Measurements from ENCODE around the gene FLCN. TPM values are rescaled to one million over a fixed set of nuclear protein-coding genes. Genes with fewer than 3 reads are reported as not detected.

The FLCN gene
- total and polyA plus RNA-seq, 2 experiments from 2014 or later: 12.1 to 36.6 TPM

DNA sequence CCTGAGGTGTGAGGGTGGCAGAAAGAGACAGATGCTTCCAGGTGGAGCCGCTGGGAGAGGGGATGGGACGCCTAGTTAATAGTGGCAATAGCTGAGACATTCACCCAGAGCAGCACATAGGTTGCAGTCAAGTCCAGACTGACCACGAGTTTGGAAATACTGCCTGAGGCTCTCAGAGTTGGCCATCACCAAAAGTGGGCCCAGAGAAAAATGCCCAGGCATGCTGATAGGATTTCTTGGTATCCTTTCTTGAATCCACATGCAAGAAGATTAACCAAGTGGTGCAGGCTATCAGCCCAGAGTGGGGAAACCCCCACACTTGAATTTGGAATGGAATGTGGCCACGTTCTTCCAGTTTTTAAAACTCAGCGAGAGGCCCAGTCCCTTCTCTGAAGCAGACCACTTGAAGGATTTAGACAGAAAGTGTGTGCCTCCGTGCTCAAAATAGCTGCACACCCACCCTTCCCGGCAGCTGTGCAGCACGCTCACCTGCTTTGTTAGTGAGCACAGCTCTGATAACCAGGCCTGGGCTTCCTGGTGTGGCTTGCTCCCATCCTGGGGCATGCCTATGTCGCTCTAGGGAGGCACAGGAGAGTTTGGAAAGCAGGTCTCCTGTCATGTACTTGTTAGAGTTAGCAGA, 66.5 kb downstream of the FLCN start:
- no peak overlapping the region for H3K4me2 ChIP-seq
- no peaks in the 10 kb centered on the region for H3K27me3 ChIP-seq (ENCODE audit: insufficient read depth)
- no peaks in the 10 kb centered on the region for H3K9me2 ChIP-seq (ENCODE audit: insufficient read depth)
- H3F3A ChIP-seq (replicated peaks; ENCODE audit: low read depth): no peaks in the 10 kb centered on the region
- no peak overlapping the region for H3K4me3 Mint-ChIP-seq
- no peak overlapping the region for H3K4me3 ChIP-seq
- H3K36me3 Mint-ChIP-seq (ENCODE audit: low read depth): peaks cover 29% of the 10 kb centered on the region; the same call in 2 of the 3 replicates
- H2AFZ ChIP-seq: no peak overlapping the region
- no peaks in the 10 kb centered on the region; the same call in 1 of the 2 replicates for H3K36me3 ChIP-seq (ENCODE audit: insufficient read depth)
- no peak for TF ChIP-seq JUNB (IDR thresholded peaks at IDR 0.05; ENCODE audit: unreplicated experiment)
- peaks cover 12% of the 10 kb centered on the region for H3K27me3 Mint-ChIP-seq (ENCODE audit: insufficient read depth, low read depth, poor library complexity)
- no peaks in the 10 kb centered on the region for H3K4me1 ChIP-seq (ENCODE audit: insufficient read depth)
- H3K27ac ChIP-seq (ENCODE audit: low read depth): no peak overlapping the region
- ATAC-seq: no peak
- no peak for DNase-seq (ENCODE audit: low spot score)
- H4K20me1 ChIP-seq (replicated peaks; ENCODE audit: insufficient read depth): no peaks in the 10 kb centered on the region; the same call in 1 of the 2 replicates
- no peaks in the 10 kb centered on the region for H3K9me3 Mint-ChIP-seq
- peaks cover 11% of the 10 kb centered on the region for H3K4me1 Mint-ChIP-seq
- H3K79me2 ChIP-seq (replicated peaks; ENCODE audit: insufficient read depth): no peaks in the 10 kb centered on the region
- H3K27ac Mint-ChIP-seq: peak overlapping the region; percentile 65; the same call in 1 of the 2 replicates

DNA sequence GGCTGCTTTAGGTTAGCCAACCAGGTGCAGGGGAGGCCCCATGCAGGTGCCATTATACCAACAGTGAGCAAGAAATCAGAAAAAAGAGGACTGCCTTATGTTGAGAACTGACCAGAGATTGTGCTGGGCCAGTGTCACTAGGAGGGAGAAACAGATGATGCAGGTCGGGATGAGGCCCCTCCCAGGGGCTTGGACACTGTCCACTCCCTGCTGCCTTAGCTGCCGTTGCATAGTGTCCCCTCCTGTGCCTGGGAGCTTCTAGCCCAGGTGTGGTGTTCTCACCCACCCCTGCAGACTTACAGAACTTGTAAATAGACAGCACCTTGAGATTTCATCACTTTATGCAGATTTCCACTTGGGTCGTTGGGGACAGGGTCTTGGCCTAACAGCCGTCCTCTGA, 67.6 kb downstream of the FLCN start:
- H3K9me3 Mint-ChIP-seq: no peaks in the 10 kb centered on the region
- H3K9me2 ChIP-seq (ENCODE audit: insufficient read depth): no peaks in the 10 kb centered on the region
- no peaks in the 10 kb centered on the region; the same call in 1 of the 2 replicates for H4K20me1 ChIP-seq (replicated peaks; ENCODE audit: insufficient read depth)
- H3K36me3 Mint-ChIP-seq (ENCODE audit: low read depth): peaks cover 37% of the 10 kb centered on the region
- ATAC-seq: no peak
- H3K4me1 ChIP-seq (ENCODE audit: insufficient read depth): no peaks in the 10 kb centered on the region
- H3K4me3 ChIP-seq: no peak overlapping the region
- no peaks in the 10 kb centered on the region; the same call in 1 of the 2 replicates for H3K36me3 ChIP-seq (ENCODE audit: insufficient read depth)
- peaks cover 18% of the 10 kb centered on the region for H3K27me3 Mint-ChIP-seq (ENCODE audit: insufficient read depth, low read depth, poor library complexity)
- no peak overlapping the region for H2AFZ ChIP-seq
- no peak overlapping the region for H3K4me2 ChIP-seq
- no peak overlapping the region for H3K4me3 Mint-ChIP-seq
- H3K4me1 Mint-ChIP-seq: peaks cover 11% of the 10 kb centered on the region
- H3F3A ChIP-seq (replicated peaks; ENCODE audit: low read depth): no peaks in the 10 kb centered on the region
- peak overlapping the region; percentile 64 for H3K27ac Mint-ChIP-seq
- H3K27ac ChIP-seq (ENCODE audit: low read depth): no peak overlapping the region
- no peaks in the 10 kb centered on the region for H3K27me3 ChIP-seq (ENCODE audit: insufficient read depth)
- H3K79me2 ChIP-seq (replicated peaks; ENCODE audit: insufficient read depth): no peaks in the 10 kb centered on the region
- DNase-seq (ENCODE audit: low spot score): no peak
- TF ChIP-seq, protein P1, sequence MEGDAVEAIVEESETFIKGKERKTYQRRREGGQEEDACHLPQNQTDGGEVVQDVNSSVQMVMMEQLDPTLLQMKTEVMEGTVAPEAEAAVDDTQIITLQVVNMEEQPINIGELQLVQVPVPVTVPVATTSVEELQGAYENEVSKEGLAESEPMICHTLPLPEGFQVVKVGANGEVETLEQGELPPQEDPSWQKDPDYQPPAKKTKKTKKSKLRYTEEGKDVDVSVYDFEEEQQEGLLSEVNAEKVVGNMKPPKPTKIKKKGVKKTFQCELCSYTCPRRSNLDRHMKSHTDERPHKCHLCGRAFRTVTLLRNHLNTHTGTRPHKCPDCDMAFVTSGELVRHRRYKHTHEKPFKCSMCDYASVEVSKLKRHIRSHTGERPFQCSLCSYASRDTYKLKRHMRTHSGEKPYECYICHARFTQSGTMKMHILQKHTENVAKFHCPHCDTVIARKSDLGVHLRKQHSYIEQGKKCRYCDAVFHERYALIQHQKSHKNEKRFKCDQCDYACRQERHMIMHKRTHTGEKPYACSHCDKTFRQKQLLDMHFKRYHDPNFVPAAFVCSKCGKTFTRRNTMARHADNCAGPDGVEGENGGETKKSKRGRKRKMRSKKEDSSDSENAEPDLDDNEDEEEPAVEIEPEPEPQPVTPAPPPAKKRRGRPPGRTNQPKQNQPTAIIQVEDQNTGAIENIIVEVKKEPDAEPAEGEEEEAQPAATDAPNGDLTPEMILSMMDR (conservative IDR thresholded peaks at IDR 0.05; ENCODE audit: low read depth in 2 of 2): no peak
- TF ChIP-seq STAT1 (IDR thresholded peaks at IDR 0.05; ENCODE audit: unreplicated experiment) (no peak), CREB1 (CRISPR knock-in tag; IDR thresholded peaks at IDR 0.05; ENCODE audit: low read depth) (no peak), NANOG (IDR thresholded peaks at IDR 0.05; ENCODE audit: borderline replicate concordance) (no peak), JUNB (IDR thresholded peaks at IDR 0.05; ENCODE audit: unreplicated experiment) (no peak), EZH2 (IDR thresholded peaks at IDR 0.05; ENCODE audit: low read depth, unreplicated experiment) (no peak), ZNF331 (CRISPR knock-in tag; IDR thresholded peaks at IDR 0.05; ENCODE audit: low read depth) (no peak), POLR2AphosphoS5 (IDR thresholded peaks at IDR 0.05; ENCODE audit: low read depth) (no peak), ZNF114 (CRISPR knock-in tag; IDR thresholded peaks at IDR 0.05) (no peak)
- TF ChIP-seq, protein P2, sequence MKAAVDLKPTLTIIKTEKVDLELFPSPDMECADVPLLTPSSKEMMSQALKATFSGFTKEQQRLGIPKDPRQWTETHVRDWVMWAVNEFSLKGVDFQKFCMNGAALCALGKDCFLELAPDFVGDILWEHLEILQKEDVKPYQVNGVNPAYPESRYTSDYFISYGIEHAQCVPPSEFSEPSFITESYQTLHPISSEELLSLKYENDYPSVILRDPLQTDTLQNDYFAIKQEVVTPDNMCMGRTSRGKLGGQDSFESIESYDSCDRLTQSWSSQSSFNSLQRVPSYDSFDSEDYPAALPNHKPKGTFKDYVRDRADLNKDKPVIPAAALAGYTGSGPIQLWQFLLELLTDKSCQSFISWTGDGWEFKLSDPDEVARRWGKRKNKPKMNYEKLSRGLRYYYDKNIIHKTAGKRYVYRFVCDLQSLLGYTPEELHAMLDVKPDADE (IDR thresholded peaks at IDR 0.05): no peak

All from GM23338 (cell line).